ENCODE measurements around the gene LHFPL6. TPM values are rescaled to one million over a fixed set of nuclear protein-coding genes. Genes with fewer than 3 reads are reported as not detected.

Gene LHFPL6
- total RNA-seq, 1 experiment from 2014 or later = 8.9 TPM

- BruUV-seq (replicated peaks) = no TSS peak
- H3K36me3 Mint-ChIP-seq (ENCODE audit: insufficient read depth, unreplicated experiment) = no peaks in the 10 kb centered on the region
- POLR2A ChIA-PET = interaction anchor here (1.3 kb wide), 1 partner anchor 19 kb away, joined by 3 read pairs; no protein-coding TSS in a partner anchor
Observed at GRCh38 chr13:39635564-39635963, 32.6 kb upstream of the LHFPL6 start.

GRCh38 chr13:39632994-39633393, 30.0 kb upstream of the LHFPL6 start:
- intact Hi-C loops (cut with micrococcal nuclease) = no loop called here
- ChIA-PET CTCF (interaction anchor here (0.6 to 1.4 kb wide), 3 partner anchors 17 to 139 kb away, joined by 3 to 4 read pairs (median 4); no protein-coding TSS in a partner anchor), POLR2A (interaction anchor here (0.5 kb wide), 1 partner anchor 918 kb away, joined by 3 read pairs; no protein-coding TSS in a partner anchor)
- H3K9me3 Mint-ChIP-seq (ENCODE audit: unreplicated experiment) = peaks cover 10% of the 10 kb centered on the region
- TF ChIP-seq CTCF (IDR thresholded peaks at IDR 0.05; ENCODE audit: unreplicated experiment) = no peak
- no TSS peak for BruUV-seq (replicated peaks)
- DNase-seq (ENCODE audit: unreplicated experiment) = no peak
- H3K36me3 Mint-ChIP-seq (ENCODE audit: insufficient read depth, unreplicated experiment) = no peaks in the 10 kb centered on the region
- peaks cover 5% of the 10 kb centered on the region for H3K4me1 Mint-ChIP-seq (ENCODE audit: insufficient read depth, unreplicated experiment)
- H3K4me3 Mint-ChIP-seq (ENCODE audit: unreplicated experiment) = no peak overlapping the region
- no peak overlapping the region for H3K27ac Mint-ChIP-seq (ENCODE audit: low read depth, unreplicated experiment)
- H3K27me3 Mint-ChIP-seq (ENCODE audit: insufficient read depth, unreplicated experiment) = peaks cover 28% of the 10 kb centered on the region

More at GRCh38 chr13:39635564-39635963, 32.6 kb upstream of the LHFPL6 start:
- H3K27ac Mint-ChIP-seq (ENCODE audit: low read depth, unreplicated experiment) = no peak overlapping the region
- CTCF ChIA-PET = no interaction called here
- H3K27me3 Mint-ChIP-seq (ENCODE audit: insufficient read depth, unreplicated experiment) = peaks cover 50% of the 10 kb centered on the region
- TF ChIP-seq CTCF (IDR thresholded peaks at IDR 0.05; ENCODE audit: unreplicated experiment) = no peak
- H3K4me1 Mint-ChIP-seq (ENCODE audit: insufficient read depth, unreplicated experiment) = no peaks in the 10 kb centered on the region
- peaks cover 10% of the 10 kb centered on the region for H3K9me3 Mint-ChIP-seq (ENCODE audit: unreplicated experiment)
- DNase-seq (ENCODE audit: unreplicated experiment) = no peak
- H3K4me3 Mint-ChIP-seq (ENCODE audit: unreplicated experiment) = no peak overlapping the region
- intact Hi-C loops (cut with micrococcal nuclease) = no loop called here

GRCh38 chr13:39631307-39631706, 28.3 kb upstream of the LHFPL6 start:
- no peak for DNase-seq (ENCODE audit: unreplicated experiment)
- H3K4me1 Mint-ChIP-seq (ENCODE audit: insufficient read depth, unreplicated experiment) = peaks cover 5% of the 10 kb centered on the region
- H3K27ac Mint-ChIP-seq (ENCODE audit: low read depth, unreplicated experiment) = no peak overlapping the region
- ChIA-PET CTCF (interaction anchor here (0.6 to 0.7 kb wide), 2 partner anchors 8 to 583 kb away, joined by 3 to 4 read pairs; no protein-coding TSS in a partner anchor), POLR2A (no interaction called here)
- no TSS peak for BruUV-seq (replicated peaks)
- no peak overlapping the region for H3K4me3 Mint-ChIP-seq (ENCODE audit: unreplicated experiment)
- peaks cover 10% of the 10 kb centered on the region for H3K9me3 Mint-ChIP-seq (ENCODE audit: unreplicated experiment)
- H3K27me3 Mint-ChIP-seq (ENCODE audit: insufficient read depth, unreplicated experiment) = peaks cover 20% of the 10 kb centered on the region
- no peaks in the 10 kb centered on the region for H3K36me3 Mint-ChIP-seq (ENCODE audit: insufficient read depth, unreplicated experiment)
- no peak for TF ChIP-seq CTCF (IDR thresholded peaks at IDR 0.05; ENCODE audit: unreplicated experiment)
- intact Hi-C loops (cut with micrococcal nuclease) = no loop called here

- no peak for TF ChIP-seq CTCF (IDR thresholded peaks at IDR 0.05; ENCODE audit: unreplicated experiment)
- CTCF ChIA-PET = interaction anchor here (1.0 to 1.2 kb wide), 2 partner anchors 11 to 350 kb away, joined by 5 read pairs; no protein-coding TSS in a partner anchor
- Mint-ChIP-seq H3K27me3 (ENCODE audit: insufficient read depth, unreplicated experiment) (peaks cover 13% of the 10 kb centered on the region), H3K9me3 (ENCODE audit: unreplicated experiment) (no peaks in the 10 kb centered on the region), H3K36me3 (ENCODE audit: insufficient read depth, unreplicated experiment) (no peaks in the 10 kb centered on the region), H3K27ac (ENCODE audit: low read depth, unreplicated experiment) (no peak overlapping the region), H3K4me3 (ENCODE audit: unreplicated experiment) (no peak overlapping the region), H3K4me1 (ENCODE audit: insufficient read depth, unreplicated experiment) (no peaks in the 10 kb centered on the region)
- no TSS peak for BruUV-seq (replicated peaks)
- POLR2A ChIA-PET = no interaction called here
- intact Hi-C loops (cut with micrococcal nuclease) = no loop called here
- no peak for DNase-seq (ENCODE audit: unreplicated experiment)
Observed at GRCh38 chr13:39623466-39623865, 20.5 kb upstream of the LHFPL6 start.

Data from MCF 10A (cell line).